HG03354 (cell line): ENCODE data around the gene SBK3.
A peak's percentile ranks its signal among the peaks of the same experiment; 100 is the strongest.
"Not testable (repeated sequence)": the region's sequence is repeated elsewhere in the genome, so short reads cannot be mapped to it uniquely, and the experiment has no call there.

Experiments
- ATAC-seq: cut with Tn5 transposase; IDR thresholded peaks from one replicate; pipeline ENCODE4 v1.9.1; 2021; ENCODE audit warnings: mild to moderate bottlenecking; ENCODE audit not compliant: unreplicated experiment, poor library complexity, severe bottlenecking

The SBK3 gene, protein sequence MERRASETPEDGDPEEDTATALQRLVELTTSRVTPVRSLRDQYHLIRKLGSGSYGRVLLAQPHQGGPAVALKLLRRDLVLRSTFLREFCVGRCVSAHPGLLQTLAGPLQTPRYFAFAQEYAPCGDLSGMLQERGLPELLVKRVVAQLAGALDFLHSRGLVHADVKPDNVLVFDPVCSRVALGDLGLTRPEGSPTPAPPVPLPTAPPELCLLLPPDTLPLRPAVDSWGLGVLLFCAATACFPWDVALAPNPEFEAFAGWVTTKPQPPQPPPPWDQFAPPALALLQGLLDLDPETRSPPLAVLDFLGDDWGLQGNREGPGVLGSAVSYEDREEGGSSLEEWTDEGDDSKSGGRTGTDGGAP

DNA sequence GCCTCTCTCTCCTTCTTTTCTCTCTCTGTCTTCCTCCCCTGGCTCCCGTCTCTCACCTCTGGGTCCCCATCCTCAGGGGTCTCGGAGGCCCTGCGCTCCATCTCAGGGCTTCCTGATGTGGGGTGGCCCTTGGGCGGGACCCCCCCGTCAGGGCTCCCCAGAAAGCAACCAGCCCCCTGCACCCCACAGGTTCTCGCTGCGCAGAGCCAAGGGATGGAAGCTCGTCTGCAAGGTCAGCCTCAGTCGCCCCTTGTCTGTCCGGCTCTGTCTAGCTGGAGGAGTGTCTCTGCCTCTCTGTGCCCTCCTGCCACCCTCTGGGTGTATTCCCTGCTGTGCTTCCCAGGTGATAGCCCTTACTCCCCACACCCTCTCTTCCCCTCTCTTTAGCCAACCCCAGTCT is at the start of gene SBK3:
SBK3 (minus strand) TSS at position 101 of the 400 bp plus-strand sequence; CDS start at position 101, 0 bp downstream.
- ATAC-seq = no peak

DNA sequence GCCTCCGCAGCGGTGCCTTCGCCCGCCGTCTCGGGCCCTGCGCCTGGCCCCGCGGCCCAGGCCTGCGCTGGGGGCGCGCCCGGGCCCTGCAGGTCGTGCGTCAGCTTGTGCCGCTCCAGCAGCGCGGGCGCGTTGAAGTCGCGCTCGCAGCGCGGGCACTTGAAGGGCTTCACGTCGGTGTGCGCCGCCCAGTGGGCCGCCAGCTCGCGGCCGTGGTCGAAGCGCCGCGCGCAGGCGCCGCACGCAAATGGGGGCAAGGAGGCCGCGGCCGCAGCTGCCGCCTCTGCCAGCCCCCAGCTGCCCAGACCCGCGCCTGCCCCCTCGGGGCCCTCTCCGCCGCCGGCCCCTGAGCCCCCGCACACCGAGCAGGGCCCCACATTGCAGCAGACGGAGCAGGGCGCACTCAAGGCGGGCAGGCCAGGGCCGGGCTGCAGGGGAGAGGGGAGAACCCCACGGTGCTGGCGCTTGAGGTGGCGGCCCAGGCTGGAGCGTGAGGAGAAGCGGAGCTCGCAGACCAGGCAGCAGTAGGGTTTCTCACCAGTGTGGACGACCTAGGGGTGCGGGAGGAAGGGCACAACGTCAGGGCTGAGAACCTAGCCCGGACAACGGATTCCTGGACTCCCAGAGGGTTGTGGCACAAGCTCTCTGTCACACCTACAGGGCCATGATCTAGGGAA is 47.9 kb upstream of the SBK3 start:
- ATAC-seq = no peak

DNA sequence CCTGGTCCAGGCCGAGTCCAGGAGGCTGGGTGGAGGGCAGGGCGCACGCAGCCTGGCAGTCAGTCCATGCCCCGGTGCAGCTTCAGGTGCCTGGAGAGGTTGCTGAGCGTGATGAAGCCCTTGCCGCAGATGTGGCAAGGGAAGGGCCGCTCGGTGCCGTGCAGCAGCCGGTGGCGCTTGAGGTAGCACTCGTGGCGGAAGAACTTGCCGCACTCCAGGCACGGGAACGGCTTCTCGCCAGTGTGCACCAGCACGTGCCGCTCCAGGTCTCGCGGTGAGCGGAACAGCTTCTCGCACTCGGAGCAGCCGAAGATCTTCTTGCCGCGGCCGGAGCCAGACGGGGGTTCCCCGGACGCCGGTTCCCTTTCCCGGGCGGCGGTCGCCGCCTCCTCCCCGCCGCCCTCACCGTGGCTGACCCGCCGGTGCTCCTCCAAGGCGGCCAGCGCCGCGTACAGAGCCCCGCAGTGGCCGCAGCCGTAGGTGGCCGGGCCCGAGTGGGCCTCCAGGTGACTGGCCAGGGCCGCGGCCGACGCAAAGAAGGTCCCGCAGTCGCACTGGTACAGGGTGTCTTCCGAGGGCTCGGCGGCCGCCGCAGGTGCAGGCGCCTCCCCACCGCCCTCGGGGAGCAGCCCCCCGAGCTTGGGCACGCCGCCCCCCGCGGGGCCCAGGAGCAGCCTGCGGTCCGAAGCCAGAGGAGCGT is 47.2 kb upstream of the SBK3 start:
- ATAC-seq = no peak

DNA sequence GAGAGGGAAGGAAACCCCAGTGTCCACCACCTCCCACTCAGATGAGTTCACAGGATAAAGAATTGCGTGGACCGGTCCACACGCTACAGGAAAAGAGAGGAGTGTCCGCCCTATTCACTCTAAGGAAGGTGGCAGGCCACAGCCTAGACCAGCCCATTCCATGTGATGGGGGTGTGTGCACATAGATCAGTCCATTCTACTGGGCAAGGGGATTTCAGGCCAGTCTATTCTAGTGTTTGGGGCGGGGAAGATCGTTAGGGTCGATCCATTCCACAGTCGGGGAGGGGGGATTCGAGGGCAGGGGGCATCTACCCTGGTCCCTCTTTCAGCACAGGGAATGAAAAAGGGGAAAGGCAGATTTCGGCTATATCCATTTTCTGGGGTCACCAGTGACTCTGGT is 46.2 kb upstream of the SBK3 start:
- no peak for ATAC-seq

DNA sequence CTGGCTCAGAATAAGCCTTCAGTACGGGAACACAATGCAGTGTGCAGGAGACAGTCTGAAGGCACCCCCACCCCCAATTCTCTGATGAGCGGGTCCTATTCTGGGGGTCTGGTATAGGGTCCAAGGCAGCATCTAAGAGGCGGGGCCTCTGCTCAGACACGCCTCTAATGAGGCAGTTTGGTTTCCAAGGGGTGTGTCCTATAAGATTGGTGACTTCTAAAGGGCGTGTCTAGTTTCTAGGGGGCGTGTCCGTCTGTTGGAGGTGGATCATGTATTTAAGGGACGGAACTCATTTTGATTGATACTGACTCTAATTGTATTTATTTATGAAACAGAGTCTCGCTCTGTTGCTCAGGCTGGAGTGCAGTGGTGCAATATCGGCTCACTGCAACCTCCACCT is 45.3 kb upstream of the SBK3 start:
- no peak for ATAC-seq

DNA sequence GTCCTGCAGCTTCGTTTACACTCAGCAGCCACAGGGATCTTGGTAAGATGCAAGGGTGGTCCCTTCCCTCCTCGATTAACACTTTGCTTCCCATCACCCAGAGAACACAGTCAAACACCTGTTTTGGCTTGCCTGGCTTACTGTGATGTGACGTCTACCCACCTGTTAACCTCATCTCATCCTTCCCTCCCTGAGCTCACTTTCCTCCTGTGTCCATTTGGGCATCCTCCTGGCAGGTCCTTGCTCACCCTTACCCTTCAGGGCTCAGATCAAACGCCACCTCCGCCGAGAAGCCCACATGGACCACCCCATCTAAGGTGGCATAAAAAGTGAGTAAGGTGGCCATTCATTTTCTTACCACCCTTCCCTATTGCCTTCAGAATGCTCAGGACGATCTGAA is 44.8 kb upstream of the SBK3 start:
- ATAC-seq = no peak

DNA sequence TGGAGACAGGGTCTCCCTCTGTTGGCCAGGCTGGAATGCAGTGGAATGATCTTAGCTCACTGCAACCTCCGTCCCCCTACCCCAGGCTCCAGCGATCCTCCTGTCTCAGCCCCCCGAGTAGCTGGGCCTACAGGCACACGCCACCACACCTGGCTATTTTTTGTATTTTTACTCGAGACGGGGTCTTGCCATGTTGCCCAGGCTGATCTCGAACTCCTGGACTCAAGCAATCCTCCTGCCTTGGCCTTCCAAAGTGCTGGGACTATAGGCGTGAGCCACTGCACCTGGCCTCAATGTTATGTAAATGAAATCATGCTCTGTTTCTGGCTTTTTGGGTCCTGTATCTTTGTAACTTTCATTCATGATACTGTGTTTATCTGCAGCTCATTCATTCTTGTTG is 43.4 kb upstream of the SBK3 start:
- ATAC-seq = no peak

DNA sequence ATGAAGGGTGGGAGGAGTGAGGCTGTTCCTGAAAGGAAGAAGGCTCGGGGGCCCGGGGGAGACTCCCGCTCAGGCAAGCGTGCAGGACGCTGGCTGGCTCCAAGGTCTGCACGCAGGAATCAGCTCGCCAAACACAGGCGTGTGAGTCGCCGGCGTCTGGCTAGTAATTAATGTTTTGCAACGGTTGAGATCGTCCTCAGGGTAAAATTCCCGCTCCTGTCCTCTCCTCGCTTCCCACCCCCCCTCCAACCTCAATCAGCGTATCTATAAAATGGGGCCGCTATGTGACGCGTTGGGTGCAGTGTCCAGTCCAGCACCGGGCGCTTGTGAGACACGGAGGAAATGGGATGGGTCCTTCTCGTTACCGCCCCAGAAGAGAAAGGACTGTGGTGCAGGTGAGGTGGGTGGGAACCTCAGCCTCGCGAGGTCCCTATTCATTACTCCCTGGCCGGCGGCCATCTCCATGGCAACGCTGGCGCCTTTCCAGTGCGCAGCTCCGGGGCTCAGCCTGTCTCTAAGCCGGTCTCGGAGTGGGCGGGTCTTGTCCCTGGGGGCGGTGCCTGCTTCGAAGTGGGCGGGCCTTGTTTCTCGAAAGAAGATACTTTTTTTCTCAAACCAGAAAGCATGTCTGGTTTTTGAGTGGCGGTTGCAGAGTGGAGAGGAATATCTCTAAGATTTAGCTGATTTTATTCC is 41.8 kb upstream of the SBK3 start:
- peak; percentile 97 for ATAC-seq

DNA sequence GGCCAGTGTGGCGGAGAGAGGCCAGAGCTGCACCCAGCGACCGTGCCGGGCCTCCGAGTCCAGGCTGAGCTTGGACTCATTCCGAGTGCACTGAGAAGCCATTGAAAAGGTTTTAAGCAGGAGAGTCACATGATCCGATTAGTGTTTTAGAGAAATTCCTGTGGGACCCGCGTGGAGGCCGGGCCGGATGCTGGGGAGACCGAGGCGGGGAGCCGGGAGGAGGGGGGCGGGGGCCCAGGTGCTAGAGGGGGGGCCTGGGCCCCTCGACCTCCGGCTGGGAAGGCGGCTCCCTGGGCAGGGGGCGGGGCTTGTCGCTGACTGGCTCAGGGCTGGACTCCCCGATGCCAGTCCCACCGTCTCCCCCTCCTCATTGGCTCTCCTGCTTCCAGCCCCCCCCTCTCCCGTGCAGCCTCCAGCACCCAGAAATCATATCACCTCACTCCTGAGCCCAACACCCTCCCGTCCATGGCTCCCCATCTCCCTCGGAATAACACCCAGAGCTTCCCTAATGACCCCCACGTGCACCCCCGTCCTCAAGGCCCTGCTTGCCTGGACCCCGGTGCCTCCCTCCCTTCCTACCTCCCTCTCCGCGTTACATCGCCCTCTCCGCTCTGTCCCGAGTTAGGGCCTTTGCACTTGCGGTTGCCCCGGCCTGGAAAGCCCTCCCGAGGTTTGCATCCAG is 40.5 kb upstream of the SBK3 start:
- ATAC-seq = no peak

DNA sequence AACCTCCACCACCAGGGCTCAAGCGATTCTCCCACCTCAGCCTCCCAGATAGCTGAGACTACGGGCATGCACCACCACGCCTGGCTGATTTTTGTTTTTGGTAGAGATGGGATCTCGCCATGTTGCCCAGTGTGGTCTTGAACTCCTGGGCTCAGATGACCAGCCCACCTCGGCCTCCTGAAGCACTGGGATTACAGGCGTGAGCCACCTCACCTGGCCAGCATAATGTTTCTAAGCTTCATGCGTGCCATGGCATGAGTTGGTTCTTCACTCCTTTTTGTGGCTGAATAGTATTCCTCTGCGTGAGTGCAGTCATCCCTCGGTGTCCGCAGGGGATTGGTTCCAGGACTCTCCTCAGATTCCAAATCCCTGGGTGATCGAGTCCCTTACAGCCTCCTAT is 39.5 kb upstream of the SBK3 start:
- ATAC-seq = no peak

DNA sequence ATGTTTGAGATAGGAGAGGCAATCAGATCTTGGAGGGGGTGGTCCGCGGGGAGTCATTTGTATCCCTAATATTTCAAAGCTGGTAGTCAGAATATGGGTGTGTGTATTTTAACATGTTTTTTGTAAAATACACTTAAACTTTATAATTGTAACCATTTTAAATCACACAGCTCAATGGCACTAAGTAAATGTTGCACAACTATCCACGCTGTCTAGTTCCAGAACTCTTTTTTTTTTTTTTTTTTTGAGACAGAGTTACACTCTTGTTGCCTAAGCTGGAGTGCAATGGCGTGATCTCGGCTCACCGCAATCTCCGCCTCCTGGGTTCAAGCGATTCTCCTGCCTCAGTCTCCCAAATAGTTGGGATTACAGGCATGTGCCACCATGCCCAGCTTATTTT is 38.6 kb upstream of the SBK3 start:
- ATAC-seq = not testable (repeated sequence)

DNA sequence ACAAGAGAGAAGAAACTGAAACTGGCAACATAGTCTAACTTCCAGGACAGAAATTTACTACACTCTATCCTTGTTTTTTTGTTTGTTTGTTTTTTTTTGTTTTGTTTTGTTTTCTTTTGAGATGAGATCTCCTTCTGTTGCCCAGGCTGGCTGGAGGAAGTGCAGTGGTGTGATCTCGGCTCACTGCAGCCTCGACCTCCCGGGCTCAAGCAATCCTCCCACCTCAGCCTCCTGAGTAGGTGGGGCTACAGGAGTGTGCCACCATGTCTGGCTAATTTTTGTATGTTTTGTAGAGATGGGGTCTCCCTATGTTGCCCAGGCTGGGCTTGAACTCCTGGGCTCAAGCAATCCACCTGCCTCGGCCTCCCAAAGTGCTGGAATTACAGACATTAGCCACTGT is 36.9 kb upstream of the SBK3 start:
- not testable (repeated sequence) for ATAC-seq

DNA sequence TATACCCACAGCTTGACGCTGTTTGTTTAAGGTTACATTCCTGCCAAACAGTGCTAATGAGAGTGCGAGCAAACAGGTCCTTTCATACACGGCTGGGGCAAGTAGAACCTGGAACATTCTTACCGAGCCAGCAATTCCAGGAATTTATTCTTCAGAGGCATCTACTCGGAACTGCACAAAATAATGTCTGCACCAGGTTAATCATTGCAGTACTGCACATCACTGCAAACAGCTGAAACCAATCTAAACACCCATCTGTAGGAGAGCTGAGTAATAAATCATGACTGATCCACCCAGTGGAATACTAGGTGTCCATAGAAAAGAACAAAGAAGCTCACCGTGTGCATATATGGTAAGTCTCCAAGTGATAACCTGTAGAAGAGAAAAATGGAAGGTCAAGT is 36.5 kb upstream of the SBK3 start:
- no peak for ATAC-seq

DNA sequence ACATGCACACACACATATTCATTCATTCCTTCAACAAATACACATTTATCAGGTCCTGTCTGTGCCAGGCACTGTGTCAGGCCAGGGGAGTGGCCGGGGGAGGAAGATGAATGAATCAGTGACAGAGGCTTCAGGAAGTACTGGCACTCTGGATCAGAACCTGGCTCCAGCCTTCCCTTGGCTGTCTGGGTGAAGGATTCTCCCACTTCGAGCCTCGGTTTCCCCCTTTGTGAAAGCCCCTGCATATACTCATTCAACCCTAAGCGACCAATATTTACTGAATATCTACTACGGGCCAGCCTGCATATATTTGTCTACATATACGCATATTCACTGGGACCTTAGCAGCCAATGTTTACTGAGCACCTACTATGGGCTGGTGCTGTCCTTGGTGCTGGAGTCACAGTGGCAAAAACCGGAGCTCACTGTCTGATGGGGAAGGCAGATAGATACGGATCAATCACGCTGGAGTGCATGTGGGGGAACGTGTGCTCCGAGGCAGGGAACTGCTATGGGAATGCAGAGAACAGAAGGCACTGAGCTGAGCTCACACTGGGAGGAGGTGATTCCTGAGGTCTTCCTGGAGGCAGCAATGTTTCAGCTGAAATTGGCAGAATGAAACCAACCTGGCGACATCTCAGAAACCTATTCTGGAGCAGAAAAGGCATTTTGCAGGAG is 35.9 kb upstream of the SBK3 start:
- ATAC-seq = no peak

DNA sequence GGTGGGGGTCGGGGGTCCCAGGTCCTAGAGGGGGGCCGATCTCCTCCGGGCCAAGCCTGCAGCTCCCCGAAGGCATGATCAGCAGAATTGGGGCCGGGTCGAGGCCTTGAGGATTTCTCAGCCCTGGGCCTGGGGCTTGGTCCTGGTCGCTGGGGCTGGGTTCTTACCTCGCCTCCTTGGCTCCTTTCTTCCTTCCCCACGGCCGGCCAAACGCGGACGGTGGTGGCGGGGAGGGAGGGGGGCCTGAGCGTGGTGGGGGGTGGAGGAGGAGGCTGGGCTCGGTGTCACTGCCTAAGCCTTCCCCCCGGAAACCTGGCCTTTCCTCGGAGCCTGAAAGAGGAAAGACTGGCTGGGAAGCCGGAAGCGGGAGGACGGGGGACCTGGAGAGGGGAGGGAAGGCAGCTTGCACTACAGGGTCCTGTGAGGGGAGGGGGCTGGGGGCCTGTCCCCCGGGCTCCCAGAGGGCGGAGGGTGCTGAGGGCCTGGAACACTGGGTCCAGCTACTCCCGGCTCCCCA is 35.3 kb upstream of the SBK3 start, which contains the start of gene ZNF579:
ZNF579 (minus strand) TSS at position 221 of the 517 bp plus-strand sequence. CDS start 1,209 bp downstream, outside the sequence.
- peak; percentile 59 for ATAC-seq

DNA sequence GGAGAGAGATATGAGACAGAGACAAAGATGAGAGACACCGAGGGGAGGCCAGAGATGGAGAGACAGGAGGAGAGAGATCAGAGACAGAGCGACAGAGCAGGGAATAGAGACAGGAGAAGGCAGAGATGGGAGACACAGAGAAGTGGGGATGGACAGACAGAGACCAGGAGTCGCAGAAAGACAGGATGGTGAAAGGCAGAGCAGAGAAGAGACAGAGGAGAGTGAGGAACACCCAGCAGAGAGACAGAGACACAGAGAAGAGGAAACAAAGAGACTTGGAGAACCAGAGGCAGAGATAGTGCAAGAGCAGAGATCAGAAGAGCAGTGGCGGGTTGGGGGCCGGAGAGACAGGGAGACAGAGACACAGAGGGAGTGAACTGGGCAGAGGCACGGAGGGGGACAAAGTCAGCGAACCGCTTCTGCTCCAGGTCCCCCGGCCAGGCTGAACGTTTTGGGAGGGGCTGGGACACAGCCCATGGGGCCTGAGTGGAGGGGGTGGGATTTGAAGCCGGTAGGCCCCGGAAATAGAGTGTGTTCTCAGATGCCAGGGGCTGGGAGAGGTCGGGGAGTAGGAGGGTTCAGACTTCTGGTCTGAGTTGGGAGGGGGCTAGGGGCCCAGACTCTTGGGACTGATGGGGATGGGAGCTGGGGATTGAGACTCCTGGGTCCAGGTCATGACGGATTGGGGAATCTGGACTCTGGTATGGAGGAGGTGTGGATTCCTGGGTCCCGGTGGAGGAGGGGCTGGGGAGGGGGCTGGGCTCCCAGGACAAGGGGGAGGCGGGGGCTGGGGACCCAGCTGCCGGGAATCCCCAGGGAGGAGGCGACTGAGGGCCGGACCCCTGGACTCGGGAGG is 34.7 kb upstream of the SBK3 start:
- peak; percentile 20 for ATAC-seq

DNA sequence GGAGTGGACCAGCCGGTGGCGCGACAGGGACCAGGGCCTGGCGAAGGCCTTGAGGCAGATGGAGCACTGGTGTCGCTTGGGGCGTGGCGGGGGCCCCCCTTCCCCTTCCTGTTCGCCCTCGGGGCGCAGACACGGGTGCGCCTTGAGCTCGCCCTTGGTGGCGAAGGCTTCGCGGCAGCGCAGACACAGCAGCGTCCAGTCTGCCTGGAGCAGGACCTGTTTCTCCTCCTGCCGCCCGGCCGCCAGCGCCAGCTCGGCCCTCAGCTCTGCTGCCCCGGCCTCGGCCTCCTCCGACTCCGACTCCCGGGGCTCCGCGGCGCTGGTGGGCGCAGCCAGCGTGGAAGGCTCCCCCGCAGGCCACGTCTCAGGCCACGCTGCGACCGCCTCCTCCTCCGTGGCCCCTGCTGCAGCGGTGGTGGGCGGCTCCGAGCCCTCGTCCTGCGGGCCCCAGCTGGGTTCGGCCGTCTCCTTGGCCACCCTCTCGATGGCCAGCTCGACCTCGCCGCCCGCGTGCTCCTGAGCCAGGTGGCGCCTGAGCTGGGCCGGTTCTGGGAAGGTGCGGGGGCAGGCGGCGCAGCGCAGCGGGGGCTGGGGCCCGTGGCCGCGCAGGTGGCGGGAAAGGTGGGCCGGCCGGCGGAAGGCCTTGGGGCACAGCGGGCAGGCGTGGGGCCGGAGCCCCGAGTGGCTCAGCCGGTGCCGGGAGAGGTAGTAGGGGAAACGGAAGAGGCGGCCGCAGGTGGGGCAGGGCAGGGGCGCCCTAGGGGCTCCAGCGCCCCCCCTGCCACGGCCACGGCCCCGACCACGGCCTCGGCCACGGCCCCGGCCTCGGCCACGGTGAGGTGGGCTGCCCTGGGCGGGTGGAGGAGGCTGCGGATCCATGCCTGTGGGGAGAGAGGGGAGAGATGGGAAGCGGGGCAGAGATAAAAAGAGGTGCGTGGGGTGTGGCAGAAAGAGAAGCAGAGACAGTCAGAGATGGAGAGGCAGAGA is 33.7 kb upstream of the SBK3 start:
- no peak for ATAC-seq
